ENCODE data around the gene EEFSEC.

Gene EEFSEC

GRCh38 chr3:128217702-128218547 is 64.6 kb downstream of the EEFSEC start:
- no peak for TF ChIP-seq CTCF (IDR thresholded peaks at IDR 0.05)
- TF ChIP-seq ZFX (IDR thresholded peaks at IDR 0.05; ENCODE audit: borderline replicate concordance), result no peak
- no peak overlapping the region for H3K27ac ChIP-seq

DNA sequence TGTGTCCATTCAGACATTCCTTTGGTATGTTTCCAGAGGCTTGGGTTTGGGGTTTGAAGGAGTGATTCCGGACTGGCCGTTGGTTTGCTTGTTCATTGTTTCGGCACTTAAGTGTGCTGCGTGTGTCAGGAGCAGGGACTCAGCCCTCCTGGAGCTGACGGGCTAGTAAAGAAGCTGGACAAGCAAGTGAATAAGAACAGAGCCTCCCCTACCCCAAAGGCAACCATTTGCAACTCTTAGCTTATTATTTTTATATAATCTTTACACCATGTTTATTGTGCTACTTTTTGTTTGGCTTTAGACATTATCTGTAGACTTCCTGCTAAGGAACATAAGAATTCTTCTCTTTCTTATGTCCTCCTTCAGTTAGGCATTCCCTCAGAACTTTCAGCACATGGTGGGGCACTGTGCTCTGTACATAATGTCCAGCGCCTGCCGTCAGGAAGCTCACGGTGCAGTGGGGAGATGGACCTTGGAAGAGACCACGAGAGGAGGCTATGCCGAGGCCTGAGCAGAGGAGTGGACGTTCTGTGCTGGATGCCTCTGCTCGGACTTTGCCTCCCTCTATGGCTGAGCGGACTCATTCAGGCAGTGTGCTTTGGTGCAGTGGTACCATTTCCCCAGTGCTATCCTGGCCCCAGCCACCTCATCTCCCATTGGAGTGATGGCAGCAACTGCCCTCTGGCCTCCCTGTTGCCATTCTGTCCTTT is 65.4 kb downstream of the EEFSEC start:
- TF ChIP-seq ZFX (IDR thresholded peaks at IDR 0.05; ENCODE audit: borderline replicate concordance), result no peak
- no peak overlapping the region for H3K27ac ChIP-seq

DNA sequence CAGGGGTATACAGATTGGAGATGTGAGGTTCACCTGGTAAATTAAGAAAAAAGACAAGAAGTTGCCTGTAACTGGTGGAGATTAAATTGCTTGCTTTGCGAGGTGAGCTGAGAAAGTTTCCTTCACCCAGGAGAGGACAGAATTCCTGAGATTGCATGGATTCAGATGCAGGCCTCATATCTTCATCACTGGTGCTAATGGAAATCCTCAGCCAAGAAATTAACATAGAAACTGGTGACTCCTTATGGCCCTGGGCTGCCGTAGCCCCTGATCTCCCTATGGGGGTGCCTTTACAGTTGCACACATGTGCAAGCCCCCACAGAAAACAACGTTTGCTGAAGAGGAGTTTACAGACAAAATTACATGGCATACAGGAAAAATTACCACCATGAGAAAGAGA is 68.0 kb downstream of the EEFSEC start:
- H3K27ac ChIP-seq, result no peak overlapping the region
- TF ChIP-seq CTCF (IDR thresholded peaks at IDR 0.05) (no peak), ZFX (IDR thresholded peaks at IDR 0.05; ENCODE audit: borderline replicate concordance) (no peak)

GRCh38 chr3:128222796-128223385 is 69.6 kb downstream of the EEFSEC start:
- H3K27ac ChIP-seq, result no peak overlapping the region
- TF ChIP-seq ZFX (IDR thresholded peaks at IDR 0.05; ENCODE audit: borderline replicate concordance) (no peak), CTCF (IDR thresholded peaks at IDR 0.05) (no peak)

GRCh38 chr3:128226186-128226725 is 73.0 kb downstream of the EEFSEC start:
- TF ChIP-seq ZFX (IDR thresholded peaks at IDR 0.05; ENCODE audit: borderline replicate concordance) (no peak), CTCF (IDR thresholded peaks at IDR 0.05) (no peak)
- no peak overlapping the region for H3K27ac ChIP-seq

DNA sequence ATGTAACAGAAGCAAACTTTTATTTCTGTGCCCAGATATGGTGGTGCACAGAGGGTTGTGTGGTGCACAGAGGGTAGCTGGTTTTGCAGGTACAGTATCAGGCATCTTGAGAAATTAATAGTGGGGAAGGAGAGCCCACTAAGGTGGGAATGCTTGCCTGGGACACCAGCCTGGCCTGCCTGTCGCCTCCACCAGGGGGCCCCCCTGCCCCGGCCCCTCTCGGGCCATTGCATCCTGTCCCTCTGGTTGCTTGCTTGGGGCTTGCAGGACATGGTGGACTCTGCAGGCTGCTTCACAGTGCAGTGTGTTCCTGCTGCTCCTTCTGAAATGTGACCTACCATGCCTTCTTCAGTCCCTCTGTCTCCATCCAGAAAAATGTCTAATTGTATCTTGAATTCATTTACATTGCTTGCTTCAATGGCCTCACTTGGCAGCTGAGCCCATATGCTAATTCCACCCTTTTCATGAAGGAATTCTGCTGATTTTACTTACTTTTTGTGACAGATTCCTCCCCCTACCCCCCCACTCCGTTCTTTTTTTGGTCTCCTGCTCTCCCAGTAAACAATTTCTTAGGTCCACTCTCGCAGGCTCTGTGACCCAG is 73.6 kb downstream of the EEFSEC start:
- TF ChIP-seq ZFX (IDR thresholded peaks at IDR 0.05; ENCODE audit: borderline replicate concordance), result no peak
- peak; percentile 92 for TF ChIP-seq CTCF (IDR thresholded peaks at IDR 0.05)
- H3K27ac ChIP-seq, result no peak overlapping the region

DNA sequence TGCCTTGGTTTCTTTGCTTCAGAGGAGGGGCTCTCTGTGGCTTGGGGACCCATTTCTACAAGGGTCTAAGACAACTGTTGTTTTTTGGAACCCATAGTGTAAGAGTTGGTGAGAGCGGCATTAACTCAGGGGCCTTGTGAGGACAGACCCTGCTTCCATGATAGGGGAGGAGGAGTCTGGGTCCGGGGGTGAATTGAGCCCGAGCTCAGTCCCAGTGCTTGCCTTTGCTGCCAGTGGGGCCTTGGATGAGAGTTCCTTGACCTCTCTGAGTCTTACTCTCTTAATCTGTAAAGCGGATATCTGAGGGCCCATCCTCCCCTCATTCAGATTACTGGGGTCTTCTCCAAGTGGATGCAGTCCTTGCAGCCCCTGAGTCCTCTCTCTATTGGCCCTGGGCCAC is 74.2 kb downstream of the EEFSEC start:
- no peak overlapping the region for H3K27ac ChIP-seq
- no peak for TF ChIP-seq ZFX (IDR thresholded peaks at IDR 0.05; ENCODE audit: borderline replicate concordance)
- no peak for TF ChIP-seq CTCF (IDR thresholded peaks at IDR 0.05)
